ENCODE data around the gene NEURL1B.

DNA sequence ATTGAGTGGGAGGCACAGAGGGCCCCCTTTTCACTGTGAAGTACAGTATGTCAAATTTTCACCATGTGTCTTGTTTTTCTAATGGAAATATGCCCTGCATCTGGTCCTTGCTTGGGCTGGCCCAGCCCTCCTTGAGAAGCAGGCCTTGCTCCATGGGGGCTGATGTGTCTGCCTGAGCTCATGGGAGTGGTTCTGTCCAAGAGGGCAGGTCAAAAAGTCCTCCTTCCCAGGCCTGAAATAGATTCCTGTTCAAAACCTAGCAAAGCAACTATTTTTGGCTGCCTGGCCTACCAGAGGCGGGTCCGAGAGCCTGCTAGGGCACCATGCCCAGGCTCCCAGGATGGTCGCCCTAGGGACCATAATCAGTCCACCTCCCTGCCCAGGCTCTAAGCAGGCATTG lies 40.5 kb upstream of the NEURL1B start:
- TF ChIP-seq, protein P1, sequence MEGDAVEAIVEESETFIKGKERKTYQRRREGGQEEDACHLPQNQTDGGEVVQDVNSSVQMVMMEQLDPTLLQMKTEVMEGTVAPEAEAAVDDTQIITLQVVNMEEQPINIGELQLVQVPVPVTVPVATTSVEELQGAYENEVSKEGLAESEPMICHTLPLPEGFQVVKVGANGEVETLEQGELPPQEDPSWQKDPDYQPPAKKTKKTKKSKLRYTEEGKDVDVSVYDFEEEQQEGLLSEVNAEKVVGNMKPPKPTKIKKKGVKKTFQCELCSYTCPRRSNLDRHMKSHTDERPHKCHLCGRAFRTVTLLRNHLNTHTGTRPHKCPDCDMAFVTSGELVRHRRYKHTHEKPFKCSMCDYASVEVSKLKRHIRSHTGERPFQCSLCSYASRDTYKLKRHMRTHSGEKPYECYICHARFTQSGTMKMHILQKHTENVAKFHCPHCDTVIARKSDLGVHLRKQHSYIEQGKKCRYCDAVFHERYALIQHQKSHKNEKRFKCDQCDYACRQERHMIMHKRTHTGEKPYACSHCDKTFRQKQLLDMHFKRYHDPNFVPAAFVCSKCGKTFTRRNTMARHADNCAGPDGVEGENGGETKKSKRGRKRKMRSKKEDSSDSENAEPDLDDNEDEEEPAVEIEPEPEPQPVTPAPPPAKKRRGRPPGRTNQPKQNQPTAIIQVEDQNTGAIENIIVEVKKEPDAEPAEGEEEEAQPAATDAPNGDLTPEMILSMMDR (IDR thresholded peaks at IDR 0.05), result no peak
- TF ChIP-seq POLR2A (IDR thresholded peaks at IDR 0.05), result no peak
